ENCODE data around the gene MORN1. TPM values are rescaled to one million over a fixed set of nuclear protein-coding genes. Genes with fewer than 3 reads are reported as not detected.
A peak's percentile ranks its signal among the peaks of the same experiment; 100 is the strongest.

The MORN1 gene
- total and polyA plus RNA-seq, 4 donors, result 5.2 to 23.9 (median 13.9) TPM

GRCh38 chr1:2324553-2325366 lies 66.6 kb downstream of the MORN1 start:
- 91% methylated on average over 17 to 18 of the region's 18 CpGs for WGBS, 2 donors
- ATAC-seq (ENCODE audit: insufficient read depth, low FRiP score) (no peak), DNase-seq (no peak)
- no peaks in the 10 kb centered on the region for H3K27me3 ChIP-seq (ENCODE audit: control insufficient read depth in 3 of 3, insufficient read depth in 3 of 3, low read length in 2 of 3)
- peaks cover 0 to 2% (median 0%) of the 10 kb centered on the region in 4 donors for H3K9me3 ChIP-seq (ENCODE audit: control insufficient read depth in 4 of 4, insufficient read depth in 3 of 4, low read length in 3 of 4)
- no peak overlapping the region for H3K9ac ChIP-seq (ENCODE audit: insufficient read depth in 1 of 2, low read length in 2 of 2)
- peaks cover 0 to 31% (median 10%) of the 10 kb centered on the region in 5 donors for H3K4me1 ChIP-seq (ENCODE audit: control insufficient read depth in 5 of 5, insufficient read depth in 5 of 5, low read length in 5 of 5)
- no peak overlapping the region for H3K4me3 ChIP-seq
- TF ChIP-seq, protein P1, sequence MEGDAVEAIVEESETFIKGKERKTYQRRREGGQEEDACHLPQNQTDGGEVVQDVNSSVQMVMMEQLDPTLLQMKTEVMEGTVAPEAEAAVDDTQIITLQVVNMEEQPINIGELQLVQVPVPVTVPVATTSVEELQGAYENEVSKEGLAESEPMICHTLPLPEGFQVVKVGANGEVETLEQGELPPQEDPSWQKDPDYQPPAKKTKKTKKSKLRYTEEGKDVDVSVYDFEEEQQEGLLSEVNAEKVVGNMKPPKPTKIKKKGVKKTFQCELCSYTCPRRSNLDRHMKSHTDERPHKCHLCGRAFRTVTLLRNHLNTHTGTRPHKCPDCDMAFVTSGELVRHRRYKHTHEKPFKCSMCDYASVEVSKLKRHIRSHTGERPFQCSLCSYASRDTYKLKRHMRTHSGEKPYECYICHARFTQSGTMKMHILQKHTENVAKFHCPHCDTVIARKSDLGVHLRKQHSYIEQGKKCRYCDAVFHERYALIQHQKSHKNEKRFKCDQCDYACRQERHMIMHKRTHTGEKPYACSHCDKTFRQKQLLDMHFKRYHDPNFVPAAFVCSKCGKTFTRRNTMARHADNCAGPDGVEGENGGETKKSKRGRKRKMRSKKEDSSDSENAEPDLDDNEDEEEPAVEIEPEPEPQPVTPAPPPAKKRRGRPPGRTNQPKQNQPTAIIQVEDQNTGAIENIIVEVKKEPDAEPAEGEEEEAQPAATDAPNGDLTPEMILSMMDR (IDR thresholded peaks at IDR 0.05; ENCODE audit: control extremely low read depth, extremely low read depth), result no peak
- H3K36me3 ChIP-seq (ENCODE audit: control insufficient read depth in 4 of 4, insufficient read depth in 4 of 4, low read length in 4 of 4), result no peaks in the 10 kb centered on the region
- no peak overlapping the region for H3K27ac ChIP-seq (ENCODE audit: low read depth in 1 of 2, low read length in 1 of 2)

DNA sequence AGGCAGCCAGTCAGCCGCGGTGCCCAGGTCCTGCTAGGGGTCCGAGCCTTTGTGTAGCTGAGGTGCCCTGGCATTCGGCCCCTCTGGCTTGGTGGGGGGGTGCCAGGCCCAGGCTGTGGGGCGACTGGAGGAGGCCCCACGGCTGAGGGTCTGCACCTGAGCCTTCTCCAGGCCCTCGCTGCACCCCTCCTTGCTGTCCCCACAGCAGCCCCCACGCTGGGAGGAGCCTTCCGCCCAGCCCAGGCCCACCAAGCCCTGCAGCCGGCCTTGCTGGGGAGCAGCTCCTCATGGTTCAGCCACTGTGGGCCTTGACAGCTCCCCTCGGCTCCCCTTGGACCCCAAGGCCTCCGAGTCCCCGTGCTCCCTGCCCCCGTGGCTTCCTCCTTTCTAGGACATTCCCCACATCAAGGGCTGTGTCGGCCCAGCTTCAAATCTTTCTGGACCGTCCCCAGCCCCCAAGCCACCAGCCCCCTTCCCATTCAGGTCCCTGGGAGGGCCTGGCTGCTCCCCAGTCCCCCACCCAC lies 67.8 kb downstream of the MORN1 start:
- H3K27me3 ChIP-seq (ENCODE audit: control insufficient read depth in 3 of 3, insufficient read depth in 3 of 3, low read length in 2 of 3), result no peaks in the 10 kb centered on the region
- H3K27ac ChIP-seq (ENCODE audit: low read depth in 1 of 2, low read length in 1 of 2), result no peak overlapping the region
- ATAC-seq (ENCODE audit: insufficient read depth, low FRiP score) (no peak), DNase-seq (no peak)
- H3K4me3 ChIP-seq, result no peak overlapping the region
- H3K36me3 ChIP-seq (ENCODE audit: control insufficient read depth in 4 of 4, insufficient read depth in 4 of 4, low read length in 4 of 4), result no peaks in the 10 kb centered on the region
- TF ChIP-seq, protein P1 (IDR thresholded peaks at IDR 0.05; ENCODE audit: control extremely low read depth, extremely low read depth), result no peak
- 91 to 94% methylated on average over 14 to 16 of the region's 16 CpGs for WGBS, 2 donors
- H3K4me1 ChIP-seq (ENCODE audit: control insufficient read depth in 5 of 5, insufficient read depth in 5 of 5, low read length in 5 of 5), result peaks cover 0 to 42% (median 10%) of the 10 kb centered on the region in 5 donors
- peaks cover 0 to 2% (median 0%) of the 10 kb centered on the region in 4 donors for H3K9me3 ChIP-seq (ENCODE audit: control insufficient read depth in 4 of 4, insufficient read depth in 3 of 4, low read length in 3 of 4)
- no peak overlapping the region for H3K9ac ChIP-seq (ENCODE audit: insufficient read depth in 1 of 2, low read length in 2 of 2)

- Histone ChIP-seq H3K9me3 (ENCODE audit: control insufficient read depth in 4 of 4, insufficient read depth in 3 of 4, low read length in 3 of 4) (peaks cover 0 to 2% (median 0%) of the 10 kb centered on the region in 4 donors), H3K4me3 (no peak overlapping the region), H3K27ac (ENCODE audit: low read depth in 1 of 2, low read length in 1 of 2) (peak overlapping the region in 1 of 2 donors; percentile 63), H3K9ac (ENCODE audit: insufficient read depth in 1 of 2, low read length in 2 of 2) (peak overlapping the region in 1 of 2 donors; percentile 70), H3K36me3 (ENCODE audit: control insufficient read depth in 4 of 4, insufficient read depth in 4 of 4, low read length in 4 of 4) (no peaks in the 10 kb centered on the region), H3K27me3 (ENCODE audit: control insufficient read depth in 3 of 3, insufficient read depth in 3 of 3, low read length in 2 of 3) (no peaks in the 10 kb centered on the region), H3K4me1 (ENCODE audit: control insufficient read depth in 5 of 5, insufficient read depth in 5 of 5, low read length in 5 of 5) (peaks cover 0 to 50% (median 10%) of the 10 kb centered on the region in 5 donors)
- 73 to 82% methylated on average over 38 to 41 of the region's 41 CpGs for WGBS, 2 donors
- TF ChIP-seq, protein P1 (IDR thresholded peaks at IDR 0.05; ENCODE audit: control extremely low read depth, extremely low read depth), result no peak
- ATAC-seq (ENCODE audit: insufficient read depth, low FRiP score) (peak; percentile 14), DNase-seq (no peak)
Measured at GRCh38 chr1:2322581-2323211, 68.7 kb downstream of the MORN1 start.
